ENCODE measurements around the gene C18orf54. TPM values are rescaled to one million over a fixed set of nuclear protein-coding genes. Genes with fewer than 3 reads are reported as not detected.

Gene C18orf54
- total RNA-seq, 4 donors from 2014 or later, result 0.53 to 3.8 (median 1.3) TPM

DNA sequence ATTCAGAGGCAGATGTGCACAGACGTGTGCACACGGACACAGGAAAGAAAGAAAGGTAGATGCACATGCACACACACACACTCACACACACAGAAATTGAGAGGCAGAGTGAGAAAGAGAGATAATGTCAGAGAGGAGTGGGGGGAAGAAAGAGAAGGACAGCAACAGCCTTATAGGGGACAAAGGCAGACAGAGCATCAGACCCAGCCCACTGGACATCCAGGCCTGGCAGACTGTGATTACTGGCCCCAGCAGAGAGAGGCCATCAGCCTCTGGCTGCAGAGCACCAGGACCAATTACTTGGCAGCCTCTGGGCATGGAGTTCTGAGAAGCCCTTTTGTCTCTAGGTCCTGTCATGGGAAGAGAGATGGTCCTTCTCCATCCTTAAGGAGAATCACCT, 66.1 kb downstream of the C18orf54 start:
- no peaks in the 10 kb centered on the region for H3K9me3 ChIP-seq
- TF ChIP-seq EP300 (IDR thresholded peaks at IDR 0.05) (no peak), POLR2A (IDR thresholded peaks at IDR 0.05) (no peak), POLR2AphosphoS5 (IDR thresholded peaks at IDR 0.05) (no peak)
- TF ChIP-seq, protein P1, sequence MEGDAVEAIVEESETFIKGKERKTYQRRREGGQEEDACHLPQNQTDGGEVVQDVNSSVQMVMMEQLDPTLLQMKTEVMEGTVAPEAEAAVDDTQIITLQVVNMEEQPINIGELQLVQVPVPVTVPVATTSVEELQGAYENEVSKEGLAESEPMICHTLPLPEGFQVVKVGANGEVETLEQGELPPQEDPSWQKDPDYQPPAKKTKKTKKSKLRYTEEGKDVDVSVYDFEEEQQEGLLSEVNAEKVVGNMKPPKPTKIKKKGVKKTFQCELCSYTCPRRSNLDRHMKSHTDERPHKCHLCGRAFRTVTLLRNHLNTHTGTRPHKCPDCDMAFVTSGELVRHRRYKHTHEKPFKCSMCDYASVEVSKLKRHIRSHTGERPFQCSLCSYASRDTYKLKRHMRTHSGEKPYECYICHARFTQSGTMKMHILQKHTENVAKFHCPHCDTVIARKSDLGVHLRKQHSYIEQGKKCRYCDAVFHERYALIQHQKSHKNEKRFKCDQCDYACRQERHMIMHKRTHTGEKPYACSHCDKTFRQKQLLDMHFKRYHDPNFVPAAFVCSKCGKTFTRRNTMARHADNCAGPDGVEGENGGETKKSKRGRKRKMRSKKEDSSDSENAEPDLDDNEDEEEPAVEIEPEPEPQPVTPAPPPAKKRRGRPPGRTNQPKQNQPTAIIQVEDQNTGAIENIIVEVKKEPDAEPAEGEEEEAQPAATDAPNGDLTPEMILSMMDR (IDR thresholded peaks at IDR 0.05), result no peak
- WGBS, result 46% methylated on average over 2 of the region's 2 CpGs
- no peak overlapping the region for H3K27ac ChIP-seq
- no peak overlapping the region for H3K4me3 ChIP-seq
- DNase-seq (ENCODE audit: low spot score in 2 of 2), result no peak
- peaks cover 4% of the 10 kb centered on the region for H3K27me3 ChIP-seq
- no peaks in the 10 kb centered on the region for H3K4me1 ChIP-seq
- H3K36me3 ChIP-seq, result no peaks in the 10 kb centered on the region

DNA sequence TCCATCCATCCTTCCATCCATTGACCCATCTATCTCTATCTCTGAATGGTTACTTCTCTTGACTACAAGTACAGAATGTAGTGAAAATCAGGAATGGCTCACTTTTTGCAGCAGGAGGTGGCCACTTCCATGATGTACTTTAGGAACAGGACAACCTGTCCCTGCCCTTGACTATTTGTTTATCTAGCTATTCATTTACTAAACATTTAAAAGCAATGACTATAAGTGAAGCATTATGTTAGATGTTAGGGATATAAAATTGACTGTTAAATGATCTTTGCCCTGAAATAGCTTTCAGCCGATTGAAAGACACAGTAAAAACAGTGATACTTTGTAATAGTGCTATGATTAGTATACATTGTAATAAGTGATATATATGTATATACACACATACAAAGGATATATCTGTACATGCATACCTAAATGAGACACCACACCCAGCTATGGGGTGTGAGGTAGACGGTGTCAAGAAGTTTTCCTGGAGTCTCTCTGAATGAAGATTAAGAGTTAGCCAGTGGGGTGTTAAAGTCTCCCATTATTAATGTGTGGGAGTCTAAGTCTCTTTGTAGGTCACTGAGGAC, 68.5 kb downstream of the C18orf54 start:
- TF ChIP-seq EP300 (IDR thresholded peaks at IDR 0.05) (no peak), POLR2A (IDR thresholded peaks at IDR 0.05) (no peak), POLR2AphosphoS5 (IDR thresholded peaks at IDR 0.05) (no peak)
- TF ChIP-seq, protein P1 (IDR thresholded peaks at IDR 0.05), result no peak
- Histone ChIP-seq H3K4me3 (no peak overlapping the region), H3K36me3 (no peaks in the 10 kb centered on the region), H3K27ac (no peak overlapping the region), H3K27me3 (peaks cover 4% of the 10 kb centered on the region), H3K4me1 (no peaks in the 10 kb centered on the region), H3K9me3 (no peaks in the 10 kb centered on the region)
- WGBS, result 71% methylated on average over 2 of the region's 2 CpGs
- DNase-seq (ENCODE audit: low spot score in 2 of 2), result no peak

Other genes starting within 250 kb of the C18orf54 start
- 10 to 100 TPM; 40.8 to 55.8 (median 45.0) TPM for gene MBD2, start 133.2 kb upstream of the C18orf54 start, total RNA-seq
- 10 to 100 TPM in 3 of 4 donors, 1 to 10 TPM in 1; 6.4 to 40.4 (median 18.6) TPM for gene POLI, start 88.4 kb upstream of the C18orf54 start, total RNA-seq
- gene STARD6, start within 50 bp of the C18orf54 start, total RNA-seq, result not detected
- gene DYNAP, start 233.3 kb downstream of the C18orf54 start, total RNA-seq, result not detected